GM19351 (cell line): ENCODE data around the gene RRP8.

Source experiments
- ATAC-seq: cut with Tn5 transposase; IDR thresholded peaks from one replicate; pipeline ENCODE4 v1.9.1; 2021; ENCODE audit warnings: mild to moderate bottlenecking, moderate library complexity; ENCODE audit not compliant: unreplicated experiment

RRP8 gene

DNA sequence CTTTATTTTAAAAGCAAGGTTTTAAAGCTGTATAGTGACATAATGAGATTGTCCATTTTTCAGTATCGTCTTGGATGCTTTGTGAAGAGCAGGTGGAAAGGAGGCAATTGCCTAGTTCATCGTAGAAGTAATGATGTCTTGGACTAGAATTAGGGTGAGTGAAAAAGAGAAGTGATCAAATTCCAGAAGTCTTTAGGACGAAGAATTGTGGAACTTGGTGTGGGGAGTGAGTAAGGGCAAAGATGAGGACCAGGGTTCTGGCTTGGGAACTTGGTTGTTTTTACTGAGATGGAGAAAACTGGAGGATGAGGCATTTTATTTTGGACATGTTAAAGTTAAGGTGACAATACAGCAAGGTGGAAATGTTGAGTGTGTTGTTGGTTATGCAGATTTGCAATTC lies 1.4 kb upstream of the RRP8 start:
- ATAC-seq = no peak

GRCh38 chr11:6604081-6604626 lies 738 bp upstream of the RRP8 start:
- ATAC-seq = peak; percentile 53

DNA sequence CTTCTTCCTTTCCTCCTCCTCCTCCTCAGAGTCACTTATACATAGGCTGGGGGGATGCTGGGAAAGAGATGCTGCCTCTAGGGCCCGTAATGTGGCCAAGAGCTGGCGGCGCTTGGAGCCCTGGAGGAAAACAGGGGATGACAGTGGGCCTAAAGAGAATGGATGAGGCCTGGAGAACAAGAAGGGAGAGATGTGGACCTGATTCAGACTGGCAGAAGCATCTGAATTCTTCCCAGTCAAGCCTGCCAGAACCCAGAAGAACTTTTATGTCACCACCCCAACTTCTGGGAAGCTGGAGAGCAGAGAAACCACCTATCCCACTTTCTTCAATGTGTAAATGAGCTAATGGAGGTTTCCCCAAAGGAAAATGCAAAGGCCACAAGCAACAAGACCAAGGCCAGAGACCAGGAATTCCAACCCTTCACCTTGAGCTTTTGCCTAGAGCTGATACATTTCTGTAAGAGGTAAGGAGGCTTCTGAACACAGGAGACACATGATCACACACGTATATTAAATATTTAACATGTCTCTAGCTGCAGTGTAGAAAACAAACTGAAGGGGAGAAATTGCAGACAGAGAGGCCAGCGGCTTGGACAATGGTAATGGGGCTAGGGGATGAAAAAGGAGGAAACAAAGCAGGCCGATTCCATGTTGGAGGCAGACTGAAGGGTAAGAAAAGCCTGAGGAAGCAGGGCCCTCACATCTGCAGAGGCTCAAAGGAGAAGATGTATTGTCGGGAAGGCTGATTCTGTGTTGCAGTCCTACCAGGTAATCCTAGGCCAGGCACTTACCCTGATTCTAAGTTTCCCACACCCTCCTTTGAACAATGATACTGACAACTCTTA lies 1.1 kb downstream of the RRP8 start:
- ATAC-seq = no peak

- no peak for ATAC-seq
Observed at GRCh38 chr11:6601041-6601461, 2.4 kb downstream of the RRP8 start.

GRCh38 chr11:6599881-6600390 lies 3.5 kb downstream of the RRP8 start:
- ATAC-seq = no peak

DNA sequence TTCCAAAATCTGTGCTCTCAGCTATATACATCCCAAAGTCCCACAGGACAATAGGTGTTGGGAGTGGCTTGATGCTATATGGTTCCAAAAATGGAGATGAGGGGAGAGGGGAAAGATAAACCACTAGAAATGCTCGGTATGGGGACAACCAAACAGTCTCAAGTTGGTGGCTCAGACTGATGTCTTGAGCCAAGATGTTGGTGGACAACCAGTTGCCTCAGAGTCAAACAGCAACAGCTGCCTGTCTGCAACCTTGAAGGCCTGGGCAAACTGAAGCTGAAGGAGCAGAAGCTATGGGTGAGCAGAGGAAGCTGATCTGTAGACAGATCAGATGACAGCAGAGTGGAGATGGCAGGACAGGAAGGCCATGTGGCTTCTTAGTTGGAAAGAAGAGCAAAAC lies 4.0 kb downstream of the RRP8 start:
- no peak for ATAC-seq

GRCh38 chr11:6598555-6598954 lies 4.9 kb downstream of the RRP8 start:
- ATAC-seq = no peak

DNA sequence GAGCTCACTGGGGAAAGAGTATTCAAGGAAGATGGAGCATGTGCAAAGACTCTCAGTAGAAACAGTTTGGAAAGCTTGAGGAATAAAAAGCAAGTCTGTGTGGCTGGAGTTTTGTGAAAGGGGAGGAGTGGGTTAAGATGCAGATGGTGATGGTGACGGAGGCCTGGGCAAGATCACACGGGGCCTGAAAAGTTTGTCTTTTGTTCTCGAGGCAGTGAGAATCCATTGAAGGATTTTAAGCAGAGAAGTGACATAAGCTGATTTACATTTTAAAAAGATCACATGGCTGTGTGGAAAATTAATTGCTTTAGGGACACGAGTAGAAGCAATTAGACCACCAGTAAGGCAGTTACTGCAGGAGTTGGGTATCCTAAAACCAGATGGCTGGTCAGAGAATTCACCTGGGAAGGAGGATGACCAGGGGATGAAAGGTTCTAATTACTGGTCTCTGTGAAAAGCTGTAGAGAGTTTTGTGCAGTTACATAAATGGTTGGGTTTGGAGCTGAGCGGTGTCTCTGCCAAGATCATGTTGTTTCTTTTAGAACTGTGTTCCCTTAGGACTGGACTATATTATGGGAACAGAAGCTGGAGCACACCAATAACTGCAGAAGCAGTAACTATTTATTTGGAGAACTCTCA lies 7.1 kb downstream of the RRP8 start:
- ATAC-seq = no peak

- no peak for ATAC-seq
Observed at GRCh38 chr11:6594142-6594768, 9.2 kb downstream of the RRP8 start.

DNA sequence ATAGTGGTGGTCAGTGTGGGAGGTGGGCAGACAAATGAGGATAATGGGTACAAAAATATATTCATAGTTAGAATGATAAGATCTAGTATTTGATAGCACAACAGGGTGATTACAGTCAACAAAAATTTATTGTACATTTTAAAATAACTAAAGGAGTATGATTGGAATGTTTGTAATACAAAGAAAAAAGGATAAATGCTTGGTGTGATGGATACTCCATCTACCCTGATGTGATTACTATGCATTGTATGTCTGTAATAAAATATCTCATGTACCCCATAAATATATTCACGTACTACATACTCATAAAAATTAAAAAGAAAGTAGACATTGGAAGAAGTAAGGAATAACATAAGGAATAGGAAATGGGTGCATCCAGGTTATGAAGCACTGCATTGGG lies 15.4 kb downstream of the RRP8 start:
- ATAC-seq = no peak

DNA sequence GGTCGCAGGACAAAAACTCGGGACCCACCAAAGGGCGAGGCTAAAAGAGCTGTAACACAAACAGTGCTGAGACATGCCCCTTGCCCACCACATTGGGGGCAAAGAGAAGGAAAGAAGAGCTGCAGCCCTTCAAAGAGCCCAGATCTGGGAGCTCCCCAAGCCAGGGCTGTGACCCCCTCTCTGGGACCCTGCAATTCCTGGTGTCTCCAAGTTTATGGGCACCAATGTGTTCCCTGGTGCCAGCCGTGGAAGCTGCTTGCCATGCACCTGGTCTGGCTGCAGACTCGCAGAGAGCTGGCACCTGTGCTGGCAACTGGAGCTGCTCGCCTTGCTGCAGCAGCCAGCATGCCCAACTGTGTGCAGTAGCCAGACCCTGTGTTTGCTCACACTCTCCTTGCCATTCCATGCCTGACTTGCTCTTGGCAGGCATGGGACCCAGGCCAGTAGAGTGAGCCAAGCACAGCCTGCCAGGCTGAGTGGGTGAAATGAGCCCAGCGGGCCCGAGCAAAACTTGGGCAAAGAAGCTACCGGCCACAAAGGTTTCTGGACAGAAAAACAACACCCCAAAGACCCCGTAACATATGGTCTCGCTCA lies 16.0 kb downstream of the RRP8 start:
- no peak for ATAC-seq

DNA sequence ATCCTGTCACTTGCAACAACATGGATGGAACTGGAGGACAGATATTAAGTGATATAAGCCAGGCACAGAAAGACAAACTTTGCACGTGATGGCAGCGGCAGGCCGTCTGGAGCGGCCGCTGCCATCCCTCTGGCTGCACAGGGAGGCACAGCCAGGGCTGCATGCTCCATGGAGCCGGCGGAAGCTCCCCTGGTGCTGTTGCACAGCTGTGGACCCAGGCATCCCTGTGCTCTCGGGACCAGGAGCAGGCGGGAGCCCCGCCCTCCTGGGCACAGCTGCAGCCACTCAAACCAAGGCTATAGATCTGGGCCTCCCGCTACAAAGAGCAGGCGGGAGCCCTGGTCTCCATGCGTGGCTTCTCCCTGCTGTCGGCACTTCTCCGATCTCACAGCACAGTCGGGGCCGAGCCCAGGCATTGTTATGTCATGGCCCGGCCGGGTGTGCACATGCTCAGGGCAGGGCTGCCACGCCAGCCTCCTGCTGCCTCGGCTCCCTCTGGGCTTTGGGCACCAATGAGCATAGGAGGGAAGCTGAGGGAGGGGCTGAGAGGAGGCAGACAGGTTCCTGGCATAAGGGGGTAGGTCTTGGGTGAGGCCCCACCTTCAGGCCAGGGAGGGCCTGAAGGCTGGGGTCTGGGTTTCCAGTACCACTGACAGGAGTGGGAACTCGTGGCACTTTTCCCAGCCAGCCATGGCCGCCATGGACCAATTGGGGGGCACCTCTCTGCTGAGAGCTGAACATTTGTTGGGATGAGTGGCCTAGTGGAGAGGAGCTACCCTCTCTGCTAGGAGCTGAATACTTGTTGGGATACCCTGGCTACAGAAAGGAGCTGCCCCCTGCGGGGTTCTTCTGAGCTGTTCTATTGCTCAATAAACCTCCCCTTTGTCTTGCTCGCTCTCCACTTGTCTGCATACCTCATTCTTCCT lies 16.7 kb downstream of the RRP8 start:
- no peak for ATAC-seq

- ATAC-seq = no peak
Observed at GRCh38 chr11:6584528-6584927, 18.9 kb downstream of the RRP8 start.

- no peak for ATAC-seq
Observed at GRCh38 chr11:6583584-6583983, 19.8 kb downstream of the RRP8 start.

GRCh38 chr11:6579681-6580080 lies 23.7 kb downstream of the RRP8 start:
- ATAC-seq = no peak

DNA sequence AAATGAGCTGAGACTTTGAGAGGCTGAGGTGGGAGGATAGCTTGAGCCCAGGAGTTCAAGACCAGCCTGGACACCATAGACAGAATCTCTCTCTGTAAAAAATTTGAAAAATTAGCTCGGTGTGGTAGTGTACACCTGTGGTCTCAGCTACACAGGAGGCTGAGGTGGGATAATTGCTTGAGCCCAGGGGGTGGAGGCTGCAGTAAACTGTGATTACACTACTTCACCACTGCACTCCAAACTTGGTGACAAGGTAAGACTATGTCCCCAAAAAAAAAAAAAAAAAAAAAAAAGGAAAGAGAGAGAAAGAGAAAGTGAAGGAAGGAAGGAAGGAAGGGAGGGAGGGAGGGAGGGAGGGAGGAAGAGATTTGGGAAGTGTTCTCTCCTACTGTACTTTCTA lies 25.3 kb downstream of the RRP8 start:
- no peak for ATAC-seq

- no peak for ATAC-seq
Observed at GRCh38 chr11:6576471-6577373, 26.7 kb downstream of the RRP8 start.

DNA sequence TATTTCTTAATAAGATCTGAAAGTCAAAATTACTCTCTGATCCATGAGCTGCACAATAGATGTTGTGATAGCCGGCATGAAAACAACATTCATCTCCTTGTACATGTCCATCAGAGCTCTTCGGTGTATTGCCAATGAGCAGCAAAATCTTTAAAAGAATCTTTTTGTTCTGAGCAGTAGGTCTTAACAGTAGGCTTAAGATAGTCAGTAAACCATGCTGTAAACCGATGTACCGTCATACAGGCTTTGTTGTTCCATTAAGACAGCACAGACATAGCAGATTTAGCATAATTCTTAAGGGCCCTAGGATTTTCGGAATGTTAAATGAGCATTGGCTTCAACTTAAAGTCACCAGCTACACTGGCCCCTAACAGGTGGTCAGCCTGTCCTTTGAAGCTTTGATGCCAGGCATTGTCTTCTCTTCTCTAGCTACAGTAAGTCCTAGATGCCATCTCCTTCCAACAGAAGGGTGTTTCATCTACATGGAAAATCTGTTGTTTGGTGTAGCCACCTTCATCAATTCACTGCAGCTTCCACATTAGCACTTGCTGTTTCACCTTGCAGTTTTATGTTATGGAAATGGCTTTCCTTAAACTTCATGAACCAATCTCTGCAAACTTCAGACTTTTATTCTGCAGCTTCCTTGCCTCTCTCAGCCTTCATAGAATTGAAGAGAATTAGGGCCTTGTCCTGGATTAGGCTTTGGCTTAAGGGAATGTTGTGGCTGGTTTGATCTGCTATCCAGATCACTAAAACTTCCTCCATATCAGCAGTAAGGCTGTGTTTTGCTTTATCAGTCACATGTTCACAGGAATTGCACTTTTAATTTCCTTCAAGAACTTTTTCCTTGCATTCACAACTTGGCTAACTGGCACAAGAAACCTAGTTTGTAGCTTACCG lies 28.4 kb downstream of the RRP8 start:
- ATAC-seq = no peak
